CD14-positive monocyte (primary cell): ENCODE data around the gene FKBP7. TPM values are rescaled to one million over a fixed set of nuclear protein-coding genes. Genes with fewer than 3 reads are reported as not detected.

Experiments used
- DNase-seq, 3 donors: peaks; one replicate each; pipeline ENCODE4 v3.0.0-alpha.2; 2011 to 2022
- H2AFZ ChIP-seq: 2 replicates; pipeline ENCODE4 v1.6.0; 2012; ENCODE audit warnings: mild to moderate bottlenecking, low read depth, low read length, inconsistent platforms; ENCODE audit not compliant: insufficient read depth, poor library complexity, severe bottlenecking
- H3K27ac ChIP-seq, 2 donors: 1 replicate in 1 of 2; 2 replicates in 1 of 2; pipeline ENCODE4 v1.5.1; 2012 to 2013; ENCODE audit warnings: low read length in 2 of 2, control low read depth in 1 of 2, inconsistent platforms in 1 of 2, low read depth in 1 of 2, mild to moderate bottlenecking in 1 of 2
- H3K27me3 ChIP-seq, 2 donors: one replicate each; pipeline versions ENCODE4 v1.6.0 to v1.6.1; 2011 to 2013; ENCODE audit warnings: low read length in 2 of 2; ENCODE audit not compliant: control insufficient read depth in 2 of 2, insufficient read depth in 2 of 2
- H3K36me3 ChIP-seq, 2 donors: replicated peaks in 1 of 2; 1 replicate in 1 of 2; 2 replicates in 1 of 2; pipeline versions ENCODE4 v1.5.1 to v1.6.1; 2012 to 2013; ENCODE audit warnings: low read length in 2 of 2, control low read depth in 1 of 2, inconsistent platforms in 1 of 2, mild to moderate bottlenecking in 1 of 2; ENCODE audit not compliant: insufficient read depth in 2 of 2, control insufficient read depth in 1 of 2
- H3K4me1 ChIP-seq, 2 donors: 1 replicate in 1 of 2; 2 replicates in 1 of 2; pipeline versions ENCODE4 v1.5.1 to v1.6.1; 2012 to 2013; ENCODE audit warnings: low read length in 2 of 2, control low read depth in 1 of 2, inconsistent platforms in 1 of 2, mild to moderate bottlenecking in 1 of 2, moderate library complexity in 1 of 2; ENCODE audit not compliant: insufficient read depth in 2 of 2, control insufficient read depth in 1 of 2
- H3K4me2 ChIP-seq: replicated peaks from 2 replicates; pipeline ENCODE3; 2012; ENCODE audit warnings: low read length, moderate library complexity, mild to moderate bottlenecking; ENCODE audit not compliant: poor library complexity, severe bottlenecking; ENCODE audit errors: extremely low read depth
- H3K4me3 ChIP-seq, 3 experiments: fragments of 200-600 bp in 1 of 3; sonication (generic) in 1 of 3; replicated peaks in 1 of 3; 1 replicate in 2 of 3; 2 replicates in 1 of 3; pipeline ENCODE4 v1.5.1; 2011 to 2013; ENCODE audit warnings: low read length in 3 of 3, mild to moderate bottlenecking in 3 of 3, control low read depth in 2 of 3, low read depth in 2 of 3, inconsistent platforms in 1 of 3, moderate library complexity in 1 of 3
- H3K79me2 ChIP-seq: 2 replicates; pipeline ENCODE4 v1.6.0; 2012; ENCODE audit warnings: mild to moderate bottlenecking, control low read depth, inconsistent platforms, low read length, moderate library complexity; ENCODE audit not compliant: insufficient read depth
- H3K9ac ChIP-seq: 2 replicates; pipeline ENCODE4 v1.6.0; 2017; ENCODE audit warnings: low read length, mild to moderate bottlenecking; ENCODE audit not compliant: insufficient read depth, poor library complexity, severe bottlenecking
- H3K9me3 ChIP-seq, 2 donors: replicated peaks in 1 of 2; 1 replicate in 1 of 2; 2 replicates in 1 of 2; pipeline versions ENCODE4 v1.5.1 to v1.6.1; 2012 to 2013; ENCODE audit warnings: low read length in 2 of 2, control low read depth in 1 of 2; ENCODE audit not compliant: control insufficient read depth in 1 of 2, insufficient read depth in 1 of 2
- H4K20me1 ChIP-seq: 2 replicates; pipeline ENCODE4 v1.6.0; 2012; ENCODE audit warnings: mild to moderate bottlenecking, low read length, control low read depth, moderate library complexity; ENCODE audit not compliant: insufficient read depth
- H3K27ac Mint-ChIP-seq, 7 donors: one replicate each; pipeline ENCODE4 v1.8.0; 2020; ENCODE audit warnings: mild to moderate bottlenecking in 7 of 7, mixed read lengths in 7 of 7, moderate library complexity in 6 of 7, inconsistent platforms in 2 of 7
- H3K27me3 Mint-ChIP-seq, 3 donors: one replicate each; pipeline ENCODE4 v1.8.0; 2021 to 2022; ENCODE audit warnings: low read depth in 3 of 3, mild to moderate bottlenecking in 3 of 3, mixed read lengths in 3 of 3, moderate library complexity in 3 of 3, inconsistent platforms in 1 of 3
- H3K36me3 Mint-ChIP-seq, 2 donors: one replicate each; pipeline ENCODE4 v1.8.0; 2020; ENCODE audit warnings: mixed read lengths in 2 of 2, inconsistent platforms in 1 of 2, mild to moderate bottlenecking in 1 of 2
- H3K4me1 Mint-ChIP-seq: one replicate; pipeline ENCODE4 v1.8.0; 2020; ENCODE audit warnings: mild to moderate bottlenecking, mixed read lengths
- H3K4me3 Mint-ChIP-seq, 2 donors: one replicate each; pipeline ENCODE4 v1.8.0; 2020; ENCODE audit warnings: mild to moderate bottlenecking in 2 of 2, mixed read lengths in 2 of 2, moderate library complexity in 1 of 2
- H3K9me3 Mint-ChIP-seq, 7 donors: one replicate each; pipeline ENCODE4 v1.8.0; 2020 to 2022; ENCODE audit warnings: mixed read lengths in 7 of 7, mild to moderate bottlenecking in 6 of 7, moderate library complexity in 6 of 7, inconsistent platforms in 2 of 7
- WGBS: methylation state at CpG from one replicate; pipeline ENCODE4 v1.1.5; 2013; ENCODE audit warnings: missing lambda C conversion rate; ENCODE audit not compliant: insufficient coverage; 5-methylcytosine and 5-hydroxymethylcytosine counted together
- intact Hi-C, 2 donors: fragments of 100-400 bp; cut with micrococcal nuclease; formaldehyde crosslinking; loops; one replicate each; pipeline versions ENCODE4 v1.15.0 to v1.15.1; 2023
- polyA plus RNA-seq, 3 donors: library from polyadenylated mRNA; depleted of rRNA in 1 of 3; unstranded in 2 of 3; stranded (reverse) in 1 of 3; fragments of 300-500 nt in 2 of 3; fragments of >200 nt in 1 of 3; fragmentation: Illumina TruSeq in 2 of 3; gene quantifications; 1 replicate in 2 of 3; 2 replicates in 1 of 3; pipeline ENCODE4 v1.2.3, GENCODE V29; 2012 to 2021
- TF ChIP-seq, protein P1 (sequence below): fragments of 200-600 bp; IDR thresholded peaks from one replicate; pipeline ENCODE4 v1.8.0; 2022; ENCODE audit warnings: antibody characterized with exemption, mild to moderate bottlenecking

FKBP7 gene
- polyA plus RNA-seq, 3 donors = 0.25 to 1.6 (median 0.57) TPM

DNA sequence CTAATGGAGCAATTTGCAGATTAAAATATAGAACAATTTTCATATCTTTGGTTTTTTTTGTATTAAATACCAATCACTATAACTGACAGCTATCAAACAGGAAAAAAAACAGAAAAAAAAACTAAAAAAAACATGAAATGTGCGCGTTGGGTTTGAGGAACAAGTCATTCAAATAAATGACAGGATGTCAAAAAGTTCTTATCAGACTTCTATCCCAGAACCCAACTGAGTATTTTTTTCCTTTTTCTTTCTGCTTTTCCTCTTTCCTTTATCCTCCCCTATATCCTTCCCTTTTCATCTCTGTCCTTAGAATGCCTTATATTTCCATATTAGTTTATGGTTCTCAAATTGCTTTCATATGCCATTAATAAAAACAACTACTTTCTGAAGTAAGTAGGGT is 41.7 kb downstream of the FKBP7 start:
- H3K27ac Mint-ChIP-seq = no peak overlapping the region
- no peak for DNase-seq

DNA sequence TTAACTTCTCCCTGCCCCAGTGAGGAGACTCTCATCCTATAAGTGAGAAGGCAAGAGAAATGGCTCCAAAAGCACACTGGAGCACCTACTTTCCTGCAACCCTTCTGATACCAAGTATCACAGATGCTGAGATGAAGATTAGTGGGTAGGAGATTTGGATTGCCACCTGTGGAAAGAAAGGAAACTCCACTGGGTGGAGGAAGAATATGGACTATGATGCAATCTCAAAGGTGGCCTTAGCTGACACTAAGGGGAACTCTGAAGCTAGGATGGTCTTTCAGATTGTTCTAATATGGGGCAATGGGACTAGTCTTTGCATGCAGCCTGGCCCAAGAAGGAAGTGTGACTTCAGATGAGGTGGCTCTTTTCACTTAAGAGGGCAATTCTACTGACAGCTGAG is 49.1 kb downstream of the FKBP7 start:
- Histone ChIP-seq H3K4me1 (no peaks in the 10 kb centered on the region), H3K79me2 (peaks cover 8% of the 10 kb centered on the region), H3K9ac (no peak overlapping the region), H3K4me2 (no peak overlapping the region), H4K20me1 (no peaks in the 10 kb centered on the region), H3K36me3 (peaks cover 32 to 77% of the 10 kb centered on the region in 2 donors), H2AFZ (no peak overlapping the region), H3K9me3 (no peaks in the 10 kb centered on the region), H3K27ac (no peak overlapping the region), H3K4me3 (no peak overlapping the region), H3K27me3 (peaks cover 0 to 2% of the 10 kb centered on the region in 2 donors)
- H3K36me3 Mint-ChIP-seq = peaks cover 61 to 83% of the 10 kb centered on the region in 2 donors
- intact Hi-C loops = no loop called here
- H3K4me1 Mint-ChIP-seq = no peaks in the 10 kb centered on the region
- H3K27ac Mint-ChIP-seq = peak overlapping the region in 4 of 7 donors; percentile 33 to 83 (median 57)
- H3K27me3 Mint-ChIP-seq = no peaks in the 10 kb centered on the region
- TF ChIP-seq, protein P1, sequence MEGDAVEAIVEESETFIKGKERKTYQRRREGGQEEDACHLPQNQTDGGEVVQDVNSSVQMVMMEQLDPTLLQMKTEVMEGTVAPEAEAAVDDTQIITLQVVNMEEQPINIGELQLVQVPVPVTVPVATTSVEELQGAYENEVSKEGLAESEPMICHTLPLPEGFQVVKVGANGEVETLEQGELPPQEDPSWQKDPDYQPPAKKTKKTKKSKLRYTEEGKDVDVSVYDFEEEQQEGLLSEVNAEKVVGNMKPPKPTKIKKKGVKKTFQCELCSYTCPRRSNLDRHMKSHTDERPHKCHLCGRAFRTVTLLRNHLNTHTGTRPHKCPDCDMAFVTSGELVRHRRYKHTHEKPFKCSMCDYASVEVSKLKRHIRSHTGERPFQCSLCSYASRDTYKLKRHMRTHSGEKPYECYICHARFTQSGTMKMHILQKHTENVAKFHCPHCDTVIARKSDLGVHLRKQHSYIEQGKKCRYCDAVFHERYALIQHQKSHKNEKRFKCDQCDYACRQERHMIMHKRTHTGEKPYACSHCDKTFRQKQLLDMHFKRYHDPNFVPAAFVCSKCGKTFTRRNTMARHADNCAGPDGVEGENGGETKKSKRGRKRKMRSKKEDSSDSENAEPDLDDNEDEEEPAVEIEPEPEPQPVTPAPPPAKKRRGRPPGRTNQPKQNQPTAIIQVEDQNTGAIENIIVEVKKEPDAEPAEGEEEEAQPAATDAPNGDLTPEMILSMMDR = no peak
- peaks cover 2 to 11% (median 7%) of the 10 kb centered on the region in 7 donors for H3K9me3 Mint-ChIP-seq
- H3K4me3 Mint-ChIP-seq = no peak overlapping the region
- DNase-seq = peak in 1 of 3 donors; percentile 41

More for the DNA sequence above, 41.7 kb downstream of the FKBP7 start:
- no peaks in the 10 kb centered on the region for H4K20me1 ChIP-seq
- H3K4me1 ChIP-seq = no peaks in the 10 kb centered on the region
- no peaks in the 10 kb centered on the region for H3K4me1 Mint-ChIP-seq
- no peak overlapping the region for H3K9ac ChIP-seq
- peaks cover 70 to 73% of the 10 kb centered on the region in 2 donors for H3K36me3 Mint-ChIP-seq
- no peak overlapping the region for H3K4me3 Mint-ChIP-seq
- H3K79me2 ChIP-seq = no peaks in the 10 kb centered on the region
- no peak overlapping the region for H3K27ac ChIP-seq
- WGBS = no CpG with 5 or more reads among the region's 2 CpGs
- peaks cover 81 to 98% of the 10 kb centered on the region in 2 donors for H3K36me3 ChIP-seq
- H3K4me2 ChIP-seq = no peak overlapping the region
- no peaks in the 10 kb centered on the region for H3K27me3 Mint-ChIP-seq
- no peaks in the 10 kb centered on the region for H3K9me3 Mint-ChIP-seq
- TF ChIP-seq, protein P1 = no peak
- H2AFZ ChIP-seq = no peak overlapping the region
- no peaks in the 10 kb centered on the region for H3K9me3 ChIP-seq
- intact Hi-C loops = no loop called here
- H3K4me3 ChIP-seq = no peak overlapping the region
- H3K27me3 ChIP-seq = peaks cover 0 to under 1% of the 10 kb centered on the region in 2 donors
